ENCODE data around the gene SSH2. TPM values are rescaled to one million over a fixed set of nuclear protein-coding genes. Genes with fewer than 3 reads are reported as not detected.

The SSH2 gene
- polyA plus RNA-seq, 1 of the 3 experiments (the other 2 are of a cell fraction) = 8.8 TPM

DNA sequence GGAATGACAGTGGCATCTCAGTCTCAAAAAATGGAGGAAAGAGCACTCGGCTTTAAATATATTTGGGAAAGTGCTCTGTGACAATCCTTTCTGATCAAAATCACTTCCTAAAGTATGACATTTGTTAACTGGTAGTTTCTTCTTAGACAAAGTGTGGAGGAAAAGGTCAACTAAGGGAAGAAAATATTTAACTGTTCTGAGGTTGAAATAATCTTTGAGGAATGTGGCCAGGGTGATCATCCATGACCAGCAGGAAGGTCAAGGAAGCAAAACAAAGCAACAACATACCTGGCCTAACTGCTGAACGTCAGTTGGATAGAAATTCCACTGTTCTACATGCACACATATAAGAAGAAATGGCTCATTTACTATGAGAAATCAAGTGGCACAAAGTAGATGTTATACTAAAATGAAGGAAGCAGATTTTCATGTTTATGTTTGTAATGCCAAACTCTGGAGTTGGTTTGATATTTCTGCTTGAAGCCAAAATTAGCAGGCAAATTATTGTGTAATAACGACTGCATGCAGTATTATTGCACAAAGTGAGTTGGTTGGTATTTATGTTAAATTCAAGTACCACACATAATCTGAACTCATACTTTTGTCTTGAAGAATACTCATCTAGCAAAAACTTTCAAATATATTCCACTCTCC lies 220.0 kb downstream of the SSH2 start:
- no peak overlapping the region for H3K4me3 ChIP-seq (ENCODE audit: low read depth in 2 of 2, low read length in 1 of 2)
- peak overlapping the region; percentile 72 to 99 for H3K27ac ChIP-seq (ENCODE audit: low read depth in 2 of 2, low read length in 1 of 2)
- no peaks in the 10 kb centered on the region for H3K27me3 ChIP-seq (ENCODE audit: insufficient read depth)
- H3K9me3 ChIP-seq = no peaks in the 10 kb centered on the region
- peaks cover 29 to 39% of the 10 kb centered on the region in 2 experiments; a peak in 3 of 4 replicates for H3K4me1 ChIP-seq (ENCODE audit: control insufficient read depth in 1 of 2, insufficient read depth in 2 of 2, low read depth in 1 of 2, low read length in 1 of 2)
- H3K4me2 ChIP-seq = 0 out of 2 replicates have a peak overlapping the region, but pooled peaks have one; percentile 55
- POLR2A ChIA-PET = no interaction called here
- no peak for TF ChIP-seq CTCF (IDR thresholded peaks at IDR 0.05)
- TF ChIP-seq MEF2A (IDR thresholded peaks at IDR 0.05; ENCODE audit: borderline replicate concordance, low read depth) = no peak
- TF ChIP-seq CHD2 (IDR thresholded peaks at IDR 0.05; ENCODE audit: low read length, partially characterized antibody) = no peak
- TF ChIP-seq USF2 (IDR thresholded peaks at IDR 0.05; ENCODE audit: borderline replicate concordance, low read depth, low read length) = no peak
- TF ChIP-seq NRF1 (IDR thresholded peaks at IDR 0.05; ENCODE audit: low read depth, low read length) = no peak
- TF ChIP-seq EP300 (IDR thresholded peaks at IDR 0.05; ENCODE audit: borderline replicate concordance in 1 of 2, low read depth in 1 of 2, low read length in 1 of 2) = no peak
- no peak for TF ChIP-seq FOXM1 (IDR thresholded peaks at IDR 0.05; ENCODE audit: low read depth)
- no peak for TF ChIP-seq YY1 (IDR thresholded peaks at IDR 0.05; ENCODE audit: low read depth)
- H3K9me2 ChIP-seq = no peaks in the 10 kb centered on the region
- H4K20me1 ChIP-seq (ENCODE audit: insufficient read depth) = no peaks in the 10 kb centered on the region
- peaks cover 5% of the 10 kb centered on the region; the same call in 1 of the 2 replicates for H3K79me2 ChIP-seq (ENCODE audit: insufficient read depth)
- H3F3A ChIP-seq (replicated peaks; ENCODE audit: insufficient read depth) = peaks cover 26% of the 10 kb centered on the region
- H2AFZ ChIP-seq (ENCODE audit: low read depth) = no peak overlapping the region
- CTCF ChIA-PET = interaction anchor here (1.7 to 2.5 kb wide), 2 partner anchors 67 to 69 kb away, joined by 3 to 9 read pairs; no protein-coding TSS in a partner anchor
- H3K36me3 ChIP-seq (replicated peaks in 1 of 2; ENCODE audit: control insufficient read depth in 1 of 2, insufficient read depth in 2 of 2, low read length in 1 of 2) = no peaks in the 10 kb centered on the region
- DNase-seq = no peak
- WGBS (ENCODE audit: low lambda C conversion rate) = 75% methylated on average over 3 of the region's 3 CpGs
- no peak overlapping the region for H3K9ac ChIP-seq

- no peaks in the 10 kb centered on the region for H3K9me2 ChIP-seq
- peaks cover 9% of the 10 kb centered on the region; the same call in 1 of the 2 replicates for H3K79me2 ChIP-seq (ENCODE audit: insufficient read depth)
- H3K9me3 ChIP-seq = no peaks in the 10 kb centered on the region
- H3K4me1 ChIP-seq (ENCODE audit: control insufficient read depth in 1 of 2, insufficient read depth in 2 of 2, low read depth in 1 of 2, low read length in 1 of 2) = peaks cover 26 to 35% of the 10 kb centered on the region in 2 experiments; a peak in 3 of 4 replicates
- H3K27me3 ChIP-seq (ENCODE audit: insufficient read depth) = no peaks in the 10 kb centered on the region
- peaks cover 5% of the 10 kb centered on the region in 2 experiments for H3K36me3 ChIP-seq (replicated peaks in 1 of 2; ENCODE audit: control insufficient read depth in 1 of 2, insufficient read depth in 2 of 2, low read length in 1 of 2)
- H2AFZ ChIP-seq (ENCODE audit: low read depth) = no peak overlapping the region
- no peaks in the 10 kb centered on the region for H4K20me1 ChIP-seq (ENCODE audit: insufficient read depth)
- POLR2A ChIA-PET = no interaction called here
- peak overlapping the region in 1 of 2 experiments; percentile 93; a peak in 2 of 4 replicates for H3K27ac ChIP-seq (ENCODE audit: low read depth in 2 of 2, low read length in 1 of 2)
- no peak overlapping the region for H3K9ac ChIP-seq
- CTCF ChIA-PET = interaction anchor here (0.7 kb wide), 1 partner anchor 314 kb away, joined by 3 read pairs; no protein-coding TSS in a partner anchor
- H3F3A ChIP-seq (replicated peaks; ENCODE audit: insufficient read depth) = peaks cover 24% of the 10 kb centered on the region
- DNase-seq = no peak
- H3K4me2 ChIP-seq = no peak overlapping the region
- H3K4me3 ChIP-seq (ENCODE audit: low read depth in 2 of 2, low read length in 1 of 2) = no peak overlapping the region
- no peak for TF ChIP-seq SIN3A (IDR thresholded peaks at IDR 0.05; ENCODE audit: borderline replicate concordance, low read depth, low read length)
- TF ChIP-seq CHD2 (IDR thresholded peaks at IDR 0.05; ENCODE audit: low read length, partially characterized antibody) = no peak
- no peak for TF ChIP-seq RXRA (IDR thresholded peaks at IDR 0.05; ENCODE audit: borderline replicate concordance, low read depth)
- no peak for TF ChIP-seq NFIC (IDR thresholded peaks at IDR 0.05; ENCODE audit: borderline replicate concordance)
These were observed 222.8 kb downstream of the SSH2 start for GRCh38 chr17:29707212-29707571.

Data from SK-N-SH (cell line).